ENCODE results near the gene PTGS1.

GRCh38 chr9:122387536-122387935, 16.7 kb downstream of the PTGS1 start:
- TF ChIP-seq POLR2A (IDR thresholded peaks at IDR 0.05) (no peak), POLR2AphosphoS5 (IDR thresholded peaks at IDR 0.05) (no peak), CTCF (IDR thresholded peaks at IDR 0.05) (no peak)

All from gastroesophageal sphincter (tissue), 3 donors.